Measurements from ENCODE around the gene SLC32A1.

GRCh38 chr20:38700926-38701325 is 23.4 kb upstream of the SLC32A1 start:
- TF ChIP-seq CTCF (IDR thresholded peaks at IDR 0.05) (no peak), EZH2 (IDR thresholded peaks at IDR 0.05) (no peak), EZH2phosphoT487 (IDR thresholded peaks at IDR 0.05) (no peak)
